ENCODE measurements around the gene PDCD2L. TPM values are rescaled to one million over a fixed set of nuclear protein-coding genes. Genes with fewer than 3 reads are reported as not detected.
A peak's percentile ranks its signal among the peaks of the same experiment; 100 is the strongest.

PDCD2L gene
- total and polyA plus RNA-seq, 12 donors, result 7.6 to 26.1 (median 12.9) TPM

DNA sequence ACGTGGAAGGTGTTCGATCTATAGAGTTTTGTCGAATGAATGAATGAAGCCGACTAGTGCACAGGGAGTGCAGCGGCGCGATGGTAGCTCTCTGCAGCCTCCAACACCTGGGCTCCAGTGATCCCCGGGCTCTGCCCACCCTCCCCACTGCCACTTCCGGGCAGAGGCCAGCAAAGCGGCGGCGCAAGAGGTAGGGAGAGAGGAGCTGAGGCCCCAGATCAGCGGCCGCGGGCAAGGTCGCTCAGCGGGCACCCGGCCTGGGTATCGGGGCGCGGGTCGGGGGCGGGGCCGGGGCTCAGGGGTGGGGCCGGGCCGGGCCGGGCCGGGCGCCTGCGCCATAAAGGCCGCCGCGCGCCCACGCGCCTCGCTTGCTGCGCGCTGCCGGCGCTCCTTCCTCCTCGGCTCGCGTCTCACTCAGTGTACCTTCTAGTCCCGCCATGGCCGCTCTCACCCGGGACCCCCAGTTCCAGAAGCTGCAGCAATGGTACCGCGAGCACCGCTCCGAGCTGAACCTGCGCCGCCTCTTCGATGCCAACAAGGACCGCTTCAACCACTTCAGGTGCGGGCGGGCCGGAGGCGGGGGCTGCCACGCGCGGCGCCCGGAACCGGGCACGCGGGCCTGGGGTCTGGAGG, 39.3 kb upstream of the PDCD2L start, which contains the start of gene GPI:
GPI (plus strand) TSS at position 367 of the 633 bp plus-strand sequence; CDS start at position 438, 71 bp downstream.
- Histone ChIP-seq H3K4me1 (replicated peaks in 1 of 2) (peaks cover 33 to 40% of the 10 kb centered on the region in 2 donors), H3K9me3 (replicated peaks in 1 of 3) (no peaks in the 10 kb centered on the region), H3K27ac (peak within 1 kb of the TSS; percentile 81 to 94 (median 90)), H3K27me3 (no peaks in the 10 kb centered on the region), H3K36me3 (replicated peaks in 1 of 2) (peaks cover 0 to 29% of the 10 kb centered on the region in 2 donors), H3K4me3 (peak within 1 kb of the TSS; percentile 54 to 96 (median 75))
- intact Hi-C loops (cut with DNase I), result no loop called here
- 0% methylated on average over 6 to 67 of the region's 67 CpGs for WGBS, 4 donors
- DNase-seq, result peak; percentile 70 to 83 (median 77)
- no peak for TF ChIP-seq CTCF (IDR thresholded peaks at IDR 0.05)
- TF ChIP-seq POLR2A (IDR thresholded peaks at IDR 0.05), result peak; percentile 60 to 64

DNA sequence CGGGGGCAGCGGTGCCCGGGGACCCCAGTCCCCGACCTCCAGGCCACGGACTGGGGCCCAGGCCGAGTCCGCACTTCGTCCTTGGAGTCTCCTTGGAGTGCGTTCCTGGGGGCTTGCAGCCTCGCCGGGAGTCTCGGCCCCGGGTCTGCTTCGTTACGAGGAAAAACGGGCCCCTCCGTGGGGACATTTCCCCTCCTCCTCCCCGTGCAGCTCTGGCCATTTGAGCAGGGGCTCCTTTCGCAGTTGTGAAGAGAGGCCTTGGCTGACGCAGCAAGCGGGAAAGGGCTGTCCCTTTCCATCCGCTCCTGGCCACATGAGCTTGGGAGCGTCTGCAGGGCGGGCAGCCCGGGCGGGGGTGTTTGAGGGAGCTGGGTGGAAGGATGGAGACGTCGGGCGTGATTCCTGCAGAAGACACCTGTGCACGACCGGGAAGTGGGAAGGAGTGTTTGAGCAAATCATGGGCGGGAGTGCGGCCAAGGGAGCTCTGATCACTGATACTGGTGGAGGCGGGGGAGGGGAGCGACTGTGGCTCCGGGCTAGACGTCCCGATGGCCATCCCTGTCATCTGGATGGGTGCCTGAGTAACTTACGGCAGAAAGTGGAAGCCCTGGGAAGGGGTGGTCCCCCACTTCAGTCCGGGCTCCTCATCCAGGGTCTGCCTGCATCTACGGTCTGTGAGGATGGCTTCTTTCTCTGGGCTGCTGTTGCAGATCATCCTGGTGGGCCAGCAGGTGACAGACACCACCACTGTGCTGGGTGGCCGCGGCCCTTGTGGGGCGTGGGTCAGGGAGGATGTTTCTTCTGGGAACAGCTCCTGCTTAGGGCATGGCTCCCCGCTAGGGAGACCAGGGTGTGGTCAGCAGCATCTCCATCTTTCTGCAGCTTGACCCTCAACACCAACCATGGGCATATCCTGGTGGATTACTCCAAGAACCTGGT, 38.5 kb upstream of the PDCD2L start:
- H3K9me3 ChIP-seq (replicated peaks in 1 of 3), result no peaks in the 10 kb centered on the region
- TF ChIP-seq POLR2A (IDR thresholded peaks at IDR 0.05) (no peak), CTCF (IDR thresholded peaks at IDR 0.05) (no peak)
- peak; percentile 59 to 81 (median 75) for DNase-seq
- peak overlapping the region; percentile 54 to 96 (median 75) for H3K4me3 ChIP-seq
- H3K4me1 ChIP-seq (replicated peaks in 1 of 2), result peaks cover 41 to 47% of the 10 kb centered on the region in 2 donors
- peak overlapping the region; percentile 81 to 94 (median 90) for H3K27ac ChIP-seq
- no peaks in the 10 kb centered on the region for H3K27me3 ChIP-seq
- peaks cover 0 to 37% of the 10 kb centered on the region in 2 donors for H3K36me3 ChIP-seq (replicated peaks in 1 of 2)
- WGBS, 4 donors, result 0 to 7% (median 4%) methylated on average over 11 to 45 of the region's 45 CpGs
- intact Hi-C loops (cut with DNase I), result no loop called here

GRCh38 chr19:34366738-34367623, 37.2 kb upstream of the PDCD2L start:
- Histone ChIP-seq H3K4me3 (peak overlapping the region in 1 of 4 donors; percentile 96), H3K4me1 (replicated peaks in 1 of 2) (peaks cover 43 to 56% of the 10 kb centered on the region in 2 donors), H3K36me3 (replicated peaks in 1 of 2) (peaks cover 0 to 47% of the 10 kb centered on the region in 2 donors), H3K27ac (peak overlapping the region; percentile 81 to 94 (median 90)), H3K9me3 (replicated peaks in 1 of 3) (no peaks in the 10 kb centered on the region), H3K27me3 (no peaks in the 10 kb centered on the region)
- intact Hi-C loops (cut with DNase I), result no loop called here
- peak in 1 of 2 donors; percentile 44 for TF ChIP-seq POLR2A (IDR thresholded peaks at IDR 0.05)
- TF ChIP-seq CTCF (IDR thresholded peaks at IDR 0.05), result no peak
- 50 to 61% (median 51%) methylated on average over 4 to 10 of the region's 10 CpGs for WGBS, 4 donors
- DNase-seq, result peak; percentile 61 to 91 (median 81)
